OCI-LY1 (cell line): ENCODE measurements around the gene PRDM13.

Source experiments
- EZH2 ChIP-seq: fragments of 200-600 bp; sonication (generic), shearing (Covaris generic); IDR thresholded peaks from 2 replicates; pipeline ENCODE4 v1.8.0; 2017; ENCODE audit warnings: borderline replicate concordance, mixed run types, mild to moderate bottlenecking, antibody characterized with exemption, low read length, moderate library complexity, mixed read lengths
- TF ChIP-seq, protein P1 (sequence below): fragments of 200-600 bp; sonication (generic), shearing (Covaris generic); IDR thresholded peaks from 2 replicates; pipeline ENCODE4 v1.5.1; 2017; ENCODE audit warnings: mild to moderate bottlenecking, antibody characterized with exemption, low read length, moderate library complexity, mixed read lengths

DNA sequence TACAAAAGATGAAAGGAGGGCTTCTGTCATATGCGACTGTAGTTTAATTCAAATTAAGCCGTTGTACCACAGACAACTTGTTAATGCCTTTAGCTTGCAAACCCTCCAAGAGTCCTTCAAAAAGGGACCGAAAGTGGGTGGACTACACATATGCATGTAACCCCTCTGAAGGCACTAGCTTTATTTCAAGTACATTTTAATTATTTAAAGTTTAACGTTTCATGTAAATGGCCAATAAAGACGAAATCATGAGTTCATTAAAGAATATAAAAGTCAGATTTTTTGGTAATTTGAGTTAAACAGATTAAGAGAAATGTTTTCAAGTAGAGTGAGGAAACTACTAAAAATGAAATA, 12.8 kb downstream of the PRDM13 start:
- TF ChIP-seq, protein P1, sequence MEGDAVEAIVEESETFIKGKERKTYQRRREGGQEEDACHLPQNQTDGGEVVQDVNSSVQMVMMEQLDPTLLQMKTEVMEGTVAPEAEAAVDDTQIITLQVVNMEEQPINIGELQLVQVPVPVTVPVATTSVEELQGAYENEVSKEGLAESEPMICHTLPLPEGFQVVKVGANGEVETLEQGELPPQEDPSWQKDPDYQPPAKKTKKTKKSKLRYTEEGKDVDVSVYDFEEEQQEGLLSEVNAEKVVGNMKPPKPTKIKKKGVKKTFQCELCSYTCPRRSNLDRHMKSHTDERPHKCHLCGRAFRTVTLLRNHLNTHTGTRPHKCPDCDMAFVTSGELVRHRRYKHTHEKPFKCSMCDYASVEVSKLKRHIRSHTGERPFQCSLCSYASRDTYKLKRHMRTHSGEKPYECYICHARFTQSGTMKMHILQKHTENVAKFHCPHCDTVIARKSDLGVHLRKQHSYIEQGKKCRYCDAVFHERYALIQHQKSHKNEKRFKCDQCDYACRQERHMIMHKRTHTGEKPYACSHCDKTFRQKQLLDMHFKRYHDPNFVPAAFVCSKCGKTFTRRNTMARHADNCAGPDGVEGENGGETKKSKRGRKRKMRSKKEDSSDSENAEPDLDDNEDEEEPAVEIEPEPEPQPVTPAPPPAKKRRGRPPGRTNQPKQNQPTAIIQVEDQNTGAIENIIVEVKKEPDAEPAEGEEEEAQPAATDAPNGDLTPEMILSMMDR: no peak
- no peak for TF ChIP-seq EZH2
